GM18502 (cell line): ENCODE measurements around the gene CHMP2A.

Experiments
- ATAC-seq: cut with Tn5 transposase; IDR thresholded peaks from one replicate; pipeline ENCODE4 v1.9.1; 2021; ENCODE audit warnings: mild to moderate bottlenecking; ENCODE audit not compliant: unreplicated experiment, poor library complexity

Gene CHMP2A

DNA sequence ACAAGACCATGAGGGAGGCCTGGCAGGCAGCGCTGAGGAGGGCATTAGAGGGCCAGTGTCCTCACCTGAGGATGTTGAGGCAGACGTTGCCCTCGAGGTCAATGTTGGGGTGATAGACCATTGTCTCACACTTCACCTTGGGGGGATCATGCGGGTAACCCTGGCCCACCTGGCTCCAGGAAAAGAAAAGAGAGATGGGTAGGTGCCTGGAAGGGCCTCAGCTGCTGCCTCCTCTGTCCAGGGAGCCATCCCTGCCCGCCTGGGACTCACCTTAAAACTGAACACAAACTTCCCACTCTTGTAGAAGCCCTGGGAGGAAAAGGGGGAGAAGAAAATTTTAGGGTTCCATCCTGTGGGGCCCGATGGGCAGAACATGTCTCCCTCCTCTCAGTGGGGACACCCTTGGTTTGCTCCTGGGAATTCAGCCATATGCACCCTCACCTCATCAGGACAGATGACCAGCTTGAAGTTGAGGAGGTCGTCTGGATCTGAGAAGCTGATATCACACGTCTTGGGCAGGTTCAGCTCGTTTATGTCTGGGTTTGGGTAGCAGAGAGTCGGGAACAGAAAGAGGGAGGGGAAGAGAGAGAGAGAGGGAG is 1.8 kb upstream of the CHMP2A start:
- no peak for ATAC-seq

DNA sequence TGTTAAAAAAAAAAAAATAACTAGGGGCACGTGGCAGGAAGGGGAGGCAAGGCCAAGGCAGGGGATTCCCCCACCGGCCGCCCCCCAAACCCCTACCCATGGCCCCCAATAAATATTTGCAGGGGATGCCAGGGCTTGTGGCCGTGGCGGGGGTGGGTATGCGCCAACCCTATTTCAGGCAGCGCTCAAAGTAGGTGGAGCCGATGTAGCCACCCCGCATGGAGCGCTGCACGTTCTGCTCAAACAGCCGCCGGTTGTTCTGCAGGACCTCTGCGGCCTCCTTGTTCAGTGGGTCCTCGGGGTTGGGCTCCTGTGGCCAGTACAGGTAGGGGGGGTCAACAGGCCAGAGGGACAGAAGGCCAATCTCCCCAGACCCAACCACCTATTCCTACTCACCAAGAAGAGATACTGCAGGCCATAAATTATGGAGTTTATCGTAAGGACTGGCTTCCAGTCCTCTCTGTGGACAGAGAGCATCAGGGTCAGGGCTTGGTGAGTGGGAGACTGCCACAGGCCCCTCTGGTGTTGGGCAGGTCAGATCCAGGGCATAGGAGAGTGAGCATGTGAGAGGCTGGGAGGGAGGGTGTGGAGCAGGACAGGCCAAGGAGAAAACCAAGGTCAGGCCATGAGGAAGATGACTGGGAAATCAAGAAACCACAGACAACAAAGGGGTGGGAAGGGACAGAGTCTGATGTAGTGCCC is 1.2 kb upstream of the CHMP2A start:
- ATAC-seq: no peak

DNA sequence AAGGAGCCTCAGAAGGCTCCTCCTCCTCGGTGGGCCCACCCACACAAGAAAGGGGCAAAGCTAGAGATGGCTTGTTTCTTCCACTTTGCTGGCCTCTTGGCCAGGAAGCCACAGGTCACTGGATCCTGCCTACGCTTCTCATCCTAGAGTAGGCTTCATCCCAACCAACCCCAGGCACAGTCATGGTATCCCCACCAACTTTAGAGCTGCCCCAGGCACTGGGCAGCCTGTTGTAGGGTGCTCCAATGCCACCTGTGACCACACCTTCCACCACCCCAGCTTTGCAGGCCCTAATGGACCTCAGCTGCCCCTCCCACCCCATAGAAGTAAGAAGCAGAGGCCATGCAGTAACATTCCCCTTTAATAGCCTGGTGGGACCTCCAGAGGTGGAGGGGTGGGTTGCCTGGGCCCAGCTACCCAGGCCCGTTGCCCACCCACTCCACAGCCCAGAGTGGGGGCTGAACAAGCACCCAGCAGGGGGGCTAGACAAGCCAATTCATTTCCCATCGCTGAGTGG is 522 bp upstream of the CHMP2A start:
- ATAC-seq: no peak

DNA sequence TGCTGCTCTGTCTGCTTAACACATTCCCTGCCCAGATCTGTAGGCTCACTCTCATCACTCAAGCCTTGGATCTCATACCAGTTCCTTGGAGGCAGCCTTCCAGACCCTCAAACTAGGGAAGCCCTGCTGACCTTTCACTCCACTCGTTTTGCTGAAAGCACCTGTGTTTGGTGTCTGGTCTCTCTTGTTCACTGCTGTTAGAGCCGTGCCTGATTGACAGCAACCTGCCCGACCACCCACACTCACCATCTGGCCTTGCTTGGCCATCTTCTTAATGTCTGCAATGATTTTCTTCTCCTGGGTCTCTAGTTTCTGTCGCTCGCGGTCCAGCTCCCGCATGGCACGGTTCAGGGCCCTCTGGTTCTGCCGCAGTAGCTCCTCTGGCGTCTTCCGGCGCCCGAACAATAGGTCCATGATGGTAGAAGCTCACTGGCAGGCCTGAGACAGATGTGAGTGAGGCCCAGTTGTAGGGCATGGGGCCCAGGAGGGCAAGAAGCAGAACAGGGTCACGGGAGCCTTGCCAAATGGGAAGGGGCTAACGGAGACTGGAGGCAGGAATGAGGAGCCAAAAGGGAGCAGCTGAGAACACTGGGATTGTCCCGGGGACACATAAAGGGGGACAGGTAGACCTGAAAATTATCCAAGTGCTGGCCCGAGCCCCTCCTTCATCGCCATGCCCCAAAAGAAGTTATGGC is 959 bp downstream of the CHMP2A start:
- ATAC-seq: no peak

DNA sequence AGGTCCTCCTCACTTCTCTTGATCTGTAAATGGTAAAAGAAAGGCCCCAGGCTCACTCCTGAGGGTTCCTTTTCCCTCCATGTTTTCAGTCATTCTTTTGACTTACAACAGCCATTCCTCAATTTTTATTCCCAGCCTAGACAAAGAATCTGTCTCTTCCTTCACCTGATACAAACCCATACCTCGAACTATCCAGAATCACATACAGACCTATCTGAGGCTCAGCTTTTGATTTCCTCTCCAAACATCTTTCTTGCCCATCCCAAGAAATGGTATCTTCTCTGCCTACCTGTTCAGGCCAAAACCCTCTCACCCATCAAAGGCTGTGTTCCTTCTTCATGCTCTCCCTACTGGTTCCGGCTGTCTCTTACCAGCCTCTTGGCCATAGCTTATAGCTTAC is 2.2 kb downstream of the CHMP2A start:
- ATAC-seq: no peak

DNA sequence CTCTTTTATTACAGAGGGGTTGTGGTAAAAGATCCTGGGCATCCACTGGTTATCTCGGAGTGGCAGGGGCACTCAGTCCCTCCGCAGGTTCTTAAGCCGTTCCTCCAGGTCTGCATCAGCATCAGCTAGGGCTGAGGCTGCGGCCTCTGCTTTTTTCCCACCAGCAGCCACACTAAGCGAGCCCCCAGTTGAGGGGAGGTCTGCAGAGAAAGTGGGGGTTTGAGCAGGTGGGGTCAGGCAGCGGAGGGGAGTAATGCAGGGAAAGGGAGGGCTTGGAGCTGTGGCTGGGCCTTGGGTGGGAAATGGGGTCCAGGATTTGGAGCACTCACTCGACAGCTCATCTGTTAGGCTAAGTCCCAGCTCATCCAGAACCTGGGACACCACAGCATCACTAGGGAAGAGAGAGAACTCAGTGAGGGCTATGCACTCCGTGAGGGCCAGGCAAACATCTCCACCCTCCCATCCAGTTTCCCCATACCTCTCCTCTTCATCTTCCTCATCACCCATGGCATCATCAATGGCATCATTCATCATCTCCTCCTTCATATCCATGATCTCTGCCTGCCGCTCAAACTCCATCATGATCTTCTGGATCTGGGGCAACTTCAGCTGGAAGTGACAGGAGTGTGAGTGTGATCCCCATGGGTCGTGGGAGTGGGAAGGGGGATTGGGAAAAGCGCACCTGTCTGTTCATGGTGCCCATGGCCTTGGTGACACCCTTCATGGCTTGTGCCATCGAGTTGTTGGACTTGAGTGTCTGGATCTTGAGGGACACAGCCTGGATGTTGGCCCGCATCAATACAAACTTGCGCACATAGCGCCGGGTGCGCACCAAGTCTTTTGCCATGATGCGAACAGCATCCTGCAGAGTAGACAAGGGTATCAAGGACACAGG is 3.1 kb downstream of the CHMP2A start:
- ATAC-seq: no peak

DNA sequence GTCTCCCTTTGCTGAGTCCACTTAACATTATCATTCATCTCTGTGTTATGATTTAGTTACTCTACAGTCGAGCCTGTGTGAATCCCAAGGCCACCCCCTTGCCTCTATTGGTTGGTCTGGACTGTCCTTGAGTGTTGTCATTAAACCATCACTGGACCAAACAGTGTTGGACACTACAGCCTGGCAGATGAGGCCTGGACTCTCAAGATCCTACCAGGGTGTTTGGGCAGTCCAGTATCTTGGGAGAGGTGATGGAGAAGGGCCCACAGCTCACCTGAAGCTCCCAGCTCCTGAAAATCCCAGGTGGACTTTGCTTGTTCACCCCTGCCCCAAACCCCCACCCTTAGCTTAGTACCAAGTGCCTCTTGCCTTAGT is 3.8 kb downstream of the CHMP2A start:
- no peak for ATAC-seq

DNA sequence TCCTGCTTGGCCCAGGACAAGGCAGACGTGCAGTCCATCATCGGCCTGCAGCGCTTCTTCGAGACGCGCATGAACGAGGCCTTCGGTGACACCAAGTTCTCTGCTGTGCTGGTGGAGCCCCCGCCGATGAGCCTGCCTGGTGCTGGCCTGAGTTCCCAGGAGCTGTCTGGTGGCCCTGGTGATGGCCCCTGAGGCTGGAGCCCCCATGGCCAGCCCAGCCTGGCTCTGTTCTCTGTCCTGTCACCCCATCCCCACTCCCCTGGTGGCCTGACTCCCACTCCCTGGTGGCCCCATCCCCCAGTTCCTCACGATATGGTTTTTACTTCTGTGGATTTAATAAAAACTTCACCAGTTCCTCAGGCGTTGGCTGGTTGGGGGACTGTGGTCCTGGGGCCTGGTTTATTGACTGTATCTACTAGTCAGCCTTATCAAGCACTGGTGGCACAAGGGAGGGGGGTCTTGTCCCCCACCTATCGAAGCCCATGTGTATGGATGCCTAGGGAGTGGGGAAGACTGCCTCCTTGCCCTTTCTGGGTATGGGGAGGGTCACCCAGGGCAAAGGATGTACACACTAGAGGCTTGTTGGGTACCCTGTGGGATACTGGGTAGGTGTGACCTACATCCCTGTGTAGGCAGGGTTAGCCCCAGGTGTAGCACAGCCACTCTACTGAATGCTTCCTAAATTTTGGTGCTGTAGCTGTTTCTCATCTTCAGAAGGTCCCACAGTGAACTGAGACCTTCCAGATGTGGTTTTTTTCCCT is 4.4 kb downstream of the CHMP2A start:
- no peak for ATAC-seq

DNA sequence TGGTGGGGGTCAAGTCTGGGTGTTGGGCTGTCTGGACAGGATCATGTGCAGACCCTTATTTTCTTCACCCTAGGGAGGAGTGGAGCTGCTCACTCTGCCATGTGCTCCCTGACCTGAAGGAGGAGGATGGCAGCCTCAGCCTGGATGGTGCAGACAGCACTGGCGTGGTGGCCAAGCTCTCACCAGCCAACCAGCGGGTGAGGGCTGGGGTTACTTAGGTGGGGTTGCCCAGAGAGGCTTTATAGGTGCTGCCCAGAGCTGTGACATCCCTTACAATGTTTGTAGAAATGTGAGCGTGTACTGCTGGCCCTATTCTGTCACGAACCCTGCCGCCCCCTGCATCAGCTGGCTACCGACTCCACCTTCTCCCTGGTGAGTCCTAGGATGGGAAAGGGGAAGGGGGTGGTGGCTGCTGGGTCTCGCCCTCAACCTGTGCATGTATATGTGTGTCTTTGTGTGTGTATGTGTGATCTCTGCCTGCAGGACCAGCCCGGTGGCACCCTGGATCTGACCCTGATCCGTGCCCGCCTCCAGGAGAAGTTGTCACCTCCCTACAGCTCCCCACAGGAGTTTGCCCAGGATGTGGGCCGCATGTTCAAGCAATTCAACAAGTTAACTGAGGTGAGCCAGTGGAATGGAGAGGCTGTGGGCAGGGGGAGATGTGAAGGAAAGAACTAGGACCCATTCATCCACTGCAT is 5.1 kb downstream of the CHMP2A start:
- ATAC-seq: no peak

DNA sequence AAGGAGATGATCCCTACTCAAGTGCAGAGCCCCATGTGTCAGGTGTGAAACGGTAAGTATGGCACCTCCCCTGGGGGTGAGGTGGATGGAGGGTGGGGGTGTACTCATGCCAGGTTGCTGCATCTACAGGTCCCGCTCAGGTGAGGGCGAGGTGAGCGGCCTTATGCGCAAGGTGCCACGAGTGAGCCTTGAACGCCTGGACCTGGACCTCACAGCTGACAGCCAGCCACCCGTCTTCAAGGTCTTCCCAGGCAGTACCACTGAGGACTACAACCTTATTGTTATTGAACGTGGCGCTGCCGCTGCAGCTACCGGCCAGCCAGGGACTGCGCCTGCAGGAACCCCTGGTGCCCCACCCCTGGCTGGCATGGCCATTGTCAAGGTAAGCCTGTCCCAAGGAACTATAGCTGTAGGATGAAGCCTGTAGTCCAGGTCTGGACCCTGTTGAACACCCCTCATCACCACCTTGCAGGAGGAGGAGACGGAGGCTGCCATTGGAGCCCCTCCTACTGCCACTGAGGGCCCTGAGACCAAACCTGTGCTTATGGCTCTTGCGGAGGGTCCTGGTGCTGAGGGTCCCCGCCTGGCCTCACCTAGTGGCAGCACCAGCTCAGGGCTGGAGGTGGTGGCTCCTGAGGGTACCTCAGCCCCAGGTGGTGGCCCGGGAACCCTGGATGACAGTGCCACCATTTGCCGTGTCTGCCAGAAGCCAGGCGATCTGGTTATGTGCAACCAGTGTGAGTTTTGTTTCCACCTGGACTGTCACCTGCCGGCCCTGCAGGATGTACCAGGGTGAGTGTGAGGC is 5.8 kb downstream of the CHMP2A start:
- no peak for ATAC-seq

DNA sequence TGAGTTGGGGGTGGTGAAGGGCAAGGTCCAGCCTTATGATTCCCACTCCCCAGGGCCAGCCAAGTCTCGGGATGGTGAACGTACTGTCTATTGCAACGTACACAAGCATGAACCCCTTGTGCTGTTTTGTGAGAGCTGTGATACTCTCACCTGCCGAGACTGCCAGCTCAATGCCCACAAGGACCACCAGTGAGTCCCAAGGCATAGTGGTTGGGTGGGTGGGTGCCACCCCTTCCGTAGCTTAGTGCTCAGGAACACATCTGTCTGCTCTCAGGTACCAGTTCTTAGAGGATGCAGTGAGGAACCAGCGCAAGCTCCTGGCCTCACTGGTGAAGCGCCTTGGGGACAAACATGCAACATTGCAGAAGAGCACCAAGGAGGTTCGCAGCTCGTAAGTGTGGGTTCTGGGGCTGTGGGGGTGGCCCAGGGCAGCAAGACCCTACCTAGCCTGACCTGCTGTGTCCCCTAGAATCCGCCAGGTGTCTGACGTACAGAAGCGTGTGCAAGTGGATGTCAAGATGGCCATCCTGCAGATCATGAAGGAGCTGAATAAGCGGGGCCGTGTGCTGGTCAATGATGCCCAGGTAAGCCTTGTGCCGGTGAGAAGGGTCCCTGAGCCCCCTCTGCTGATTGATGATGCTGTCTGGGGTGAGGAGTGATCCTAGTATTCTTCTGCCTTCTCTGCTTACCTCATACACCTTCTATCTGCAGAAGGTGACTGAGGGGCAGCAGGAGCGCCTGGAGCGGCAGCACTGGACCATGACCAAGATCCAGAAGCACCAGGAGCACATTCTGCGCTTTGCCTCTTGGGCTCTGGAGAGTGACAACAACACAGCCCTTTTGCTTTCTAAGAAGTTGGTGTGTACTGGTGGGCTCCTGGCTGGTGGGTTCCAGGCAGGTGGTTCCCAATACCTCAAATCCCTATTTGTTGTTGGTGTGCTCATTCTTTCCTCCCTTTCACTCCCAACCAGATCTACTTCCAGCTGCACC is 7.3 kb downstream of the CHMP2A start:
- no peak for ATAC-seq

DNA sequence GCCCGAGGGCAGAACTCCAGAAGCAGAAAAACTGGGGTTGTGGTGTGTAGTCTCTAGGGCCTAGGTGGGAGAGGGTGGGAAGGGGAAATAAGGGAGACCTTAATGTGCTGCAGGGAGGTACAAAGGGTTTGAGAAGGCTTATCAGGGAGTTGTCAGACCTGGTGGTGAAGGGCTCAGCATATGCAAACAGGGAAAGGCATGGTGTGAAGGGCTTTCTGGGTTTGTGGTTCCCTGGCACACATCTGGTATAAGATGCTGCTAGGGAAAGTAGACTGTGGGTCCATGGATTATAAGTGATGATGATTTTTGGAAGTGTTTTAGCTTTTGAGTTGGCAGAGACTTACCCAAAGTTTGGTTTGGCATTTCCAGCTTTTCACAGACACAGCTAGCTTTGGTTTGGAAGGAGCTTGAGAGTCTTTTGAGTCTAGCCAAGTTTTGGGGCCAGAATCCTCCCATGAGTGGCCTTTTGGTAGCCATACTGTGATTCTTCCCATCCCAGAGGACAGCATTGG is 8.8 kb downstream of the CHMP2A start:
- no peak for ATAC-seq

DNA sequence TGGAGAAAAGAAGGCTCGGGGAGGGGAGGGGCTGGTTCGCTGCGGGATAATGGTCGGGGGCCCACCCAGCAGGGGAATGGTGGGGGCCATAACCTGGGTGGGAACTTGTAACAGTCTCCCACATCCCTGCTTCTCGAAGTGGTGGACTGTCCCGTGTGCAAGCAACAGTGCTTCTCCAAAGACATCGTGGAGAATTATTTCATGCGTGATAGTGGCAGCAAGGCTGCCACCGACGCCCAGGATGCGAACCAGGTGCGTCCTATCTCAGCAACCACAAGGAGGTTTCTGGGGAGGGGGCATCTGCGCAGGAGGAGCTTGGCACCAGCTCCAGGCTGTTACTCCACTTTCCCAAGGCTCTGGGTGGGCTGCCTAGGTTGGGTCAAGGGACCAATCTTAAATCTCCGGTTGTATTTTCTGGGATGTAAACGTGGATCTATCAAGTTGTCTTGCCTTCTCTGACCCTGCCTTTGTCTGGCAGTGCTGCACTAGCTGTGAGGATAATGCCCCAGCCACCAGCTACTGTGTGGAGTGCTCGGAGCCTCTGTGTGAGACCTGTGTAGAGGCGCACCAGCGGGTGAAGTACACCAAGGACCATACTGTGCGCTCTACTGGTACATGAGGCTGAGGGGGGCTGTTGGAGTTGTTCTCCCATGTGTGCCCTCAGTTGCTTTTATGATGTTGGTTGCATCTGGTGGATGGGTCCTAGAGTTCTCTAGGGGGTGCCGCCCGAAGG is 9.5 kb downstream of the CHMP2A start:
- ATAC-seq: no peak

DNA sequence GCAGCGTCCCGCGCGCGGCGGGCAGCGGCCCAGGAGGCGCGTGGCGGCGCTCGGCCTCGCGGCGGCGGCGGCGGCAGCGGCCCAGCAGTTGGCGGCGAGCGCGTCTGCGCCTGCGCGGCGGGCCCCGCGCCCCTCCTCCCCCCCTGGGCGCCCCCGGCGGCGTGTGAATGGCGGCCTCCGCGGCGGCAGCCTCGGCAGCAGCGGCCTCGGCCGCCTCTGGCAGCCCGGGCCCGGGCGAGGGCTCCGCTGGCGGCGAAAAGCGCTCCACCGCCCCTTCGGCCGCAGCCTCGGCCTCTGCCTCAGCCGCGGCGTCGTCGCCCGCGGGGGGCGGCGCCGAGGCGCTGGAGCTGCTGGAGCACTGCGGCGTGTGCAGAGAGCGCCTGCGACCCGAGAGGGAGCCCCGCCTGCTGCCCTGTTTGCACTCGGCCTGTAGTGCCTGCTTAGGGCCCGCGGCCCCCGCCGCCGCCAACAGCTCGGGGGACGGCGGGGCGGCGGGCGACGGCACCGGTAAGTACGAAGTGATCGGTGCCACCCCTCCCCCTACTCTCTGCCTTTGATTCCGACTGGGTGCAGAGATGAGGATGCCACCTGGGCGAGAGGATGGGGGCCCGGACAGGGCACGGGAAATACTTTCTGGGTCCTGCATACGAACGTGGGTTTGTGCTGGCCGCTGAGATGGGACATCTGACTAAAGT is 10.2 kb downstream of the CHMP2A start:
- peak; percentile 58 for ATAC-seq

DNA sequence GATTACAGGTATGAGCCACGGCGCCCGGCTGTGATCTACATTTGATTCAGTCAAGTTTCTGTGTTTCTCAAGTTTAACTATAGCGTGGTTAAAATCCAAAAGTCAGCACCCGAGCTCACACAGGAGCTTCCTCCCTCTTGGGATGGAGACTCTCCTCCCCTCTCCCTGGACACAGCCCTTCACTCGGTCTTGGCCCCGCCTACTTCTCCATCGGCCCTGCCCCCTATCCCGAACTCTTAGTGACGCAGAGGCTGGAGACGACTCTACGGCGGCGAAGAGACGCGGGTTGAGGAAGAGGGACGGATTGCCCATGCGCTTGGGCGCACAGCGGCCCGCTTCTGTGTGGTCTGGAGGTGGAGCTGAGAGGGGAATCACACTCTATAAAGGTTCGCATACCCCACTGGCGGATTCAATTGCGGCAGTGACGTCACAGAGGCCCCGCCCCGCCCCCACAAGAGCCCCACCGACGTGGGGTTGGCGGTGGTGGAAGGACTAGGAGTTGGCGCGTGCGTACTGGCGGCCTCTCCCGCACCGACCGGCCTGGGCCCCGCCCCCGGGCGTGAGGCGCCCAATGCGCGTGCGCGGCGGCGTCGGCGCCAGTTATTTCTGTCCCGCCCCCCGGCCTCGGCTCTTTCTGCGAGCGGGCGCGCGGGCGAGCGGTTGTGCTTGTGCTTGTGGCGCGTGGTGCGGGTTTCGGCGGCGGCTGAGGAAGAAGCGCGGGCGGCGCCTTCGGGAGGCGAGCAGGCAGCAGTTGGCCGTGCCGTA is 10.9 kb downstream of the CHMP2A start, which contains the start of gene TRIM28:
Gene TRIM28 (plus strand): TSS at position 239 of the 765 bp plus-strand sequence. CDS start 694 bp downstream, outside the sequence.
- ATAC-seq: peak; percentile 79
